Mesenteric fat pad (tissue), 1 donor: ENCODE measurements around the gene MYL3. TPM values are rescaled to one million over a fixed set of nuclear protein-coding genes. Genes with fewer than 3 reads are reported as not detected.

ENCODE experiments used
- DNase-seq: peaks from one replicate; pipeline ENCODE4 v3.0.0-alpha.2; 2020; ENCODE audit warnings: low spot score
- total RNA-seq: library from RNA; stranded (reverse); fragmentation: NEBNext Ultra II Directional; extraction: Animal tissue kit (Norgen Biotek cat#: 25700); gene quantifications from one replicate; pipeline ENCODE4 v1.2.1, GENCODE V29; 2021
- donor health status: DM: yes; HTN: yes; CAD: no.

Gene MYL3
- total RNA-seq, 1 donor from 2014 or later, result 2.6 TPM

GRCh38 chr3:46865546-46865945, 2.3 kb upstream of the MYL3 start:
- DNase-seq, result no peak

DNA sequence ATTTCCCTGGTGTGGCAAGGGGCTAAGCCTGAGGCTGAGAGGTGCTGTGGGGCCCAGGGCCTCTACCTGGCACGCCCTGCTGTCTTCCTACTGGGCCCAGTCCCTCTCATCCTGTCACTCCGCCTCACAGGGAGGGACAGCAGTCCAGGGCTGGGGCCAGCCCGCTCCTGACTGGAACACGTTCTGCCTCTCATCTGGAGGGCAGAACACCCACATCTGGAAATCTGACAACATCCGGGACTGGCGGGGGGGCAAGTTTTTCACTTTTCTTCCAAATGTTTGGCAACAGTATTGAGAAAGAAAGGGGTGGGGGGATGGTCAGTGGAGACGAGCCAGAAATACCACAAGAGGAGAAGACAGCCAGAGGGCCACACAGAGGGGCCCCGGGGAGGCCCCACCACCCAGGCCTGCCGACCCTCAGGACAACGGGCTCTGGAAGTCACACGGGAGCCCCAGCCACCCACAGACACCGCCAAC, 1.8 kb upstream of the MYL3 start:
- DNase-seq, result no peak

DNA sequence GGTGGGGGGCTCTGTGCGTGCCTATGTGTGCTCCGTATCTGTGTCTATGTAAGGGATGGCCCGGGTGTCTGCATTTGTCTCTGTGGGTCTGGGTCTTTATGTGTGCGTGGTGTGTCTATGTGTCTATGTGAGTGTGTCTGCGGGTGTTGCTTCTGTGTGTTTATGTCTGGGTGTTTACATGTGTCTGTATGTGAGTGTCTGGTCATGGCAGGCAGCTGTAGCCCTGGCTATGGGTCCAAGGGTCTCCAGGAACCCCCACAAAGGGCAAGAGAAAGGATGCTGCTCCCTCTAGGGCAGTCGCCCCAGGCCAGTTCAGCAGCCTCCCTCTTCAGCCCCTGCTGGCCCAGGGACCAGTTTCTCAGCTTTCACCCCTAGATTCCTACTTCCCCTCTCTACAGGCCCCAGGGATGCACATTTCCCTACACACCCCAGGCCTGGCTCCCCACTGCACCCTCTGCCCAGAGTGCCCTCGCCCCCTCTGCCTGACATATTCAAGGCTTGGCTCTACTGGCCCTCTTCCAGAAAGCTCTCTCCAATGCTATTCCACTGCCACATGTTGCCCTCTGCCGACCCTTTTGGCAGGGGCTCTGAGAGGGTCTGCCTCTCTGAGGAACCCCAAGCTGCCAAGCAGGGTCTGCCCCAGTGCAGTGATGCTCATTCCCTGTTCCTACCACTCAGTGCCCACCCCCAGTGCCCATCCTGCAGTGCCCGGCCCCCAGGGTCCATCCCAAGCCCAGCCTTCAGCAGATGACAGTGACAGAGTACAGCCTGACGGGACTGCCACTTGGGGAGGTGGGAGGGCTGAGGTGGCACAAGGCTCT, 1.0 kb upstream of the MYL3 start:
- DNase-seq, result no peak

DNA sequence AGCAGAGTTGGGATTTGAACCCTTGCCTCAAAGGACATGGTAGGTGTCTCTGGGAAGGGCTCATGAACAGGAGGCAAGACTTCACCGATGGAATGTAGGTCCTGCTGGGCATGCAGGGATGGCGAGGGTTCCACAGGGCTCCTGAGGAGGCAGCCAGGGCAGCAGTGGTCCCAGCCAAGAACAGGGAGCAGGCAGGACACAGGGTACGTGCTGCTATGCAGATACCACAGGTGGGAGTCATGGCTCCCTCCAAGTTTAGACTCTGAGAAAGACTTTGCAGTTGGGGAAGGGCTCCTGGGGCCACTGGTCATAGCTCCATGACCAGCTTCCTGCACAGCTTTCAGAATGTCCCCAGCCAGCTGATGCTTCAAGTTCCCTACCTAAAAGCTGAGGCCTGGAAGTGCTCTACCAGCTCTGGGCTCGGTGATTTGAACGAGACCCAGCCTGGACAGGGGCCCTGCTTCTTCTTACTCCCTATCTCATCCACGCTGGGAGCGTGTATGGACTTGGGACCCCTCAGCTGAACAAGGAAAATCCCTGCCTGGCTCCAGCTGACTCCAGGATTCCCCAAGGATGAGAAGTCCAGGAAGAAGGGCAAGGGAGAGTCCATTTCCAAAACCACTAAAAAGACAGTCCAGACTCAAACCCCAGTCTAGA, 747 bp downstream of the MYL3 start:
- DNase-seq, result no peak

GRCh38 chr3:46861605-46862368, 1.5 kb downstream of the MYL3 start:
- DNase-seq, result no peak

GRCh38 chr3:46860810-46861604, 2.2 kb downstream of the MYL3 start:
- no peak for DNase-seq

GRCh38 chr3:46860017-46860809, 3.0 kb downstream of the MYL3 start:
- no peak for DNase-seq

DNA sequence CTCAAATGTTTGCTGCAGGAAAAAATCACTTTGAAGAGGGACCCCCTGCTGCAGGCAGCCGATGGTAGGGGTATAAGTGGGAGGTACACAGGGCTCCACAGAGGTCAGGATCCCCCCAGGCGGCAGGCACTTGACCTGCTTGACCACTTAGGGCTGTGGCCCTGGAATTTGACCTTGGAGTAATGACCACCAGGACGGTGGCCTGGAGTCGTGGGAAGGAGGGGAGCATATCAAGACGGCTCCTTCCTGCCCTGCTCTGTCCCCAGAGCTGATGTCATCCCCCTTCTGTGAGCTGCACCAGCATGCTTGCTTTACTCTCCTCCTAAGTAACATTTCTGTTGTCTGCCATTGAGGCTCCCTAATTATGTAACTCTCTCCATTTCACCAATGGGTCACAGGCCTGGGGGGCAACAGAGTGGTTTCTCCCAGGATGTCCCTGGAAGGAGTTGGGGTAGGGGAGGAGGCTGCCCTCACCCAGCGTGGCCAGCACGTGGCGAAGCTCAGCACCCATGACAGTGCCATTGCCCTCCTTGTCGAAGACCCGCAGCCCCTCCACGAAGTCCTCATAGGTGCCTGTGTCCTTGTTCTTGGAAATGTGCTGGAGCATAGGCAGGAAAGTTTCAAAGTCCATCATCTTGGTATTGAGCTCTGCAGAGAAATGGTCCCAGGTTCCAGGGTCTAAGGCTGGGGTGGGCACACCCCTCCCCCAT, 4.1 kb downstream of the MYL3 start:
- no peak for DNase-seq

GRCh38 chr3:46858456-46858855, 4.8 kb downstream of the MYL3 start:
- no peak for DNase-seq

GRCh38 chr3:46857485-46858341, 5.5 kb downstream of the MYL3 start:
- DNase-seq, result no peak

DNA sequence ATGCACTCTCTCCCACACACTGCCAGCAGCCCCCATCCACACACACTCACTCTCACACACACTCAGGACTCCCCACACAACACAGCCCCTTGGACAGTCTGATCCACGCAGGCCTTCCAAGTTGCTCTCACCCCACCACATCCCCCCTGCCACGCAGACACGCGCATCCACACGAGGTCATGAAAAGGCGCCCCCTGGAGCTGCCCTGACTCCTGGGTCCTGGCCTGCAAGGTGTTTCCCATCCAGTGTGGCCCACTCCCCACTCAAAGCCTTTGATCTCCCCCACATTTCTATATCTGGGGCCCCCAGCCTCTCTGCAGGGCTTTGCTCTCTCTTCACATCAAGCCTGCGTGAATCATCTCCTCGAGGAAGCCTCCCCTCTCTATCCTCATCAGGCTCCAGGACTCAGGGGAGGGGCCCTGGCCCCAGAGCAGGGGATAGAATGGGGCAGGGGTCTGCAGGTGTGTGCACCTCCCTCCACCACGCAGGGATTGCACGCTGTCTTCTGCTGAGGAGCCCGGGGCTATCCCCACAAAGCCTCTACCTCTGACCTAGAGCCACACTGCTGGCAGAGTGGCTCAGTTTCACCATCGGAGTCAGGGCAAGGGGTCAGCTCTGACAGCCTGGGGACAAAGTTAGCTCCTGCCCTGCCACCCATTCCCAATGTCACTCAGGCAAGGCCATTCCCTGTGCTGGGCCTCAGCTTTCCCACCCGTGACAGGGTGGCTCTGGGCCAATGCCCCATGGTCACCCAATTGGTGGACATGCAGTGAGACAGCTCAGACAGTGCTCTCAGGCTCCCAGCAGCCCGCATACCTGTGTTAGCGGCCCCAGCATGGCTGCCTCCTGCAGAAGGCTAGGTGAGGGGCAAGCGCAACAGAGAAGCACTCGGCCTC, 6.4 kb downstream of the MYL3 start:
- DNase-seq, result no peak

DNA sequence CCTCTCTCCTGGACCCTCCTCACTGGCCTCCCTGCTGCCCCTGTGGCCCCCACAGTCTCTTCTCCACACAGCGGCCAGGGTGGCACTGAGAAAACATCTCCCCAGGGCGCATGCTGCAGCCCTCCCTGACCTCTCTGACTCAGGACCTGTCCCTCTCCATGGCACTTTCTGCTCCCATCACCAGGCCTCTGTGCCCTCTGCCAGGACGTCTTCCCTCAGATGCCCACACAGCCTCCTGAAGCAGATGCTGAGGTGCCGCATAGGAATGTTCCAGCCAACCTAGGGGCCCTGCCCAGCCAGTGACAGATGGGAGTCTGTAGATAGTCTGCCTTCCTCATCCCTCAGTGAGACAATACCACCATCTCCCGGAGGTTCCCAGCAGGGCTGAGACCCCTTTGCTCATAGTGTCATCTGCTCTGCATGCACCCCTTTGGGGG, 8.7 kb downstream of the MYL3 start:
- peak; percentile 81 for DNase-seq

DNA sequence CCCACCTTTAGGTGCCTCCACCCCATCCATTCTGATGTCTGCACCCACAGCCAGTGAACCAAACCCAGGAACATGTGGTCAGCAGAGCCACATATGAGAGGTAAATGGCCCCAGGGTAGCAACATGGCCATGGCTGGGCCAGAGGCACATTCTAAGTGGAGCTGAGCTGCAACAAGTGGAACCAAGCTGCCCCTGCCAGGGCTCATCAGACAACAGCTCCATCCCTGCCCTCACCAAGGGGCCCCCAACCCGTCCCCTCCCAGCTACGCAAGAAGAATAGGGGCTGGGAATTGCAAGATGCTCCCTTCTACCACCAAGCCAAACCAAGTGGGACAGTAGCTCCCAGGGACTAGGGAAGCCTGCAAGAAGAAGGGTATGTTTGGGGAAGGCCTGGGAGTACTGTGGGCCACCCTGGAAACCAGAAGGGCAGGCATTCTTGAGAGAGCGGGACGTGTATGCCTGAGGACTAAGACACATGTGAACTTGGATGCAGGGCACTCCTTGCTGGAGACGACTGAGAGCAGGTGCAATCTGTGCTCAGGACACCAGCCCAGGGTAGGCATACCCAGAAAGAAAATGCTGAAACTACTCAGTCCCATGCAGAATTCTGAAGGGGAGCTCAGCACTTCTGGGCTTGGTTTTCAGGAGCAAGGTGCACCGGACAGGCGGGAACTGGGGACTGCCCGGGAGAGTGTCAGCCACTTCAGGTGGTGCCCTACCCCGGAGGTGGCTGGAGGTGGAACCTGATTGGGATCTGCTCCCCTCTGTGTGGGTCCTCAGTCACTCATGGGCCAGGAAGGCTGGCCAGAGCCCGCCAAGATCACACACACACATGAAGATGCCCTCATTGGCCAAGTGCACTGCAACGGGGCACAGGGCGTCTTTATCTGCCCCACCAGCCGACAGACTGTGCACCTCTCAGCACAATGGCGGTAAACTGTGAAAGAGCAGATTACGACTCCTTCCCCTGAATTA, 9.5 kb downstream of the MYL3 start:
- peak; percentile 71 for DNase-seq

GRCh38 chr3:46852839-46853355, 10.3 kb downstream of the MYL3 start:
- DNase-seq, result peak; percentile 77

DNA sequence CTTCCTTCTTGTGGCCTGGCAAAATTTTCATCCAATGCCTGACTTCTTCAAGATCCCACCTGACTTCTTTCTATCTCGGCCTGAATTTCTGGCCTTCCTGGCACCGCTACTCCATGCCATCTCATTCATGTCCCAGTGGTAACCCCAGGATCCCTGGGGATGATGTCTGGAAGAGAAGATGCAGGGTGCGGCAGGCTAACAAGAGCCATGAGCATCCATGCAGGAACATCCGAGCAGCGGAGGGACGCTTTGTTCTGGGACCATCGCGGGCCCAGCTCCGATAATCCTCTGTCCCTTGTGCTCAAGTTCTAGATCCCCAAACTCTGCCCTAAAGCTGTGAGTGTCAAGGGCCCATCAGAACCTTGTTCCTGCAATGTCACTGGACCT, 10.9 kb downstream of the MYL3 start:
- peak; percentile 41 for DNase-seq
